HG03135 (cell line): ENCODE results near the gene ADGRG6.

Experiments
- ATAC-seq: cut with Tn5 transposase; IDR thresholded peaks from one replicate; pipeline ENCODE4 v1.9.1; 2021; ENCODE audit warnings: mild to moderate bottlenecking, moderate library complexity; ENCODE audit not compliant: unreplicated experiment

ADGRG6 gene

DNA sequence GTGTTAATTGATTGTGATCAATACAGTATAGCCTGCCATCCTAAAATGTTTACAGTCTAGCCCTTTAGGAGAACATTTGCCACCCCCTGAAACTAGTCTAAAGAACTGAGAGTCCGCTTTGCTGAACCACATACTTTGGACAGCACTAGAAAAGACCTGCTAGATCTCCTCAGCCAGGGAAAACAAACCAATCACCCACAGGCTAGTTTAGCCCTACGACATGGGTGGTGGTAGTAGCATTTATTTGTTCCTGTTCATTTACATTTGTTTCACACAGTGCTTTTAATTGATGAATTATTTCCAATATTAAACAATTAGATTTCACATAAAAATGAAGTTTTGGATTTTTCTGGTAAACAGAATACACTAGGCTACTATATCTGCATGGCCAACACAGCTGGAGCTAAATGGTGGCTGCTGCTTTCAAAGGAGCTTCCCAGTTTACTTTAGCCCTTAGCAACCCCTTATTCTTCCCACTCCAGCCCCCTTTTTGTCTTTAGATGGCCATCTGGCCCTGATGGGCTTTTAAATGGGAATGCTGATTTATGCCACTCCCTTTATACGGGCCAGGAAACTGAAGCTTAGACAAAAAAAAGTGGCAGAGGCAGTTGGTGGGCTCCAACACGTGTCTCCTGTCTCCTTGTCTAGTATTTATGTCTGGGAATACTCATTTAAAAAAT lies 72.4 kb downstream of the ADGRG6 start:
- ATAC-seq: no peak

DNA sequence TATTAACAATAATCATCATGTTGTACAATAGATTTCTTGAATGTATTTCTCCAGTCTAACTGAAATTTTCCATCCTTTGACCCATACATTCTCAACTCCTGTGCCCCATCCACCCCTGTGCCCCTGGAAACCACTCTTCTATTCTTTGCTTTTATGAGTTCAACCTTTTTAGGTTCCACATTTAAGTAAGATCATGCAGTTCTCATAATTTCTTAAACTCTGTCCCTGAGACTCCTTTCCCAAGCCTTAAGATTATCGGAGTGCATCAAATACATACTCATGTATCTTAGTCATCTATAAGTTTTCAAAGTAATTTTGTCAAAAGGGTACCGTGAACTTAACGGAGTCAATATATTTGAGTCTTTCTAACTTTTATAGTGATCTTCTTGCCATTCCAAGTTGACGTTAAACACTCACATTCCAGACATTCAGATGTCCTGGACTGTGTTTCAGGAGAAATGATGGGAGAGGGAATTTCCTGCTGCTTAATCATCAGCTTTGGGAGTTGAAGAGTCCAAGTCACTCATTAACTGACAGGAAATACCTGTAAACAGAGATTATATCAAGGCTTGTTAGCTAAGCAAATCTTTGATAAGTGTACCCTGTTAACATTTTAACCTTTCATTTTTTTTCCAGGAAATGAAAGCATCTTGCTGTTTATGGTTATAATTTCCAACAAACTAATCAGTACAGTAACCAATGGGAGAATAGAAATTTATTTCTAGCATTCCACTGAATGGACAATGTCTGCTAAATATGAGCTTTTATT lies 73.3 kb downstream of the ADGRG6 start:
- no peak for ATAC-seq

GRCh38 chr6:142376115-142376514 lies 74.3 kb downstream of the ADGRG6 start:
- no peak for ATAC-seq

DNA sequence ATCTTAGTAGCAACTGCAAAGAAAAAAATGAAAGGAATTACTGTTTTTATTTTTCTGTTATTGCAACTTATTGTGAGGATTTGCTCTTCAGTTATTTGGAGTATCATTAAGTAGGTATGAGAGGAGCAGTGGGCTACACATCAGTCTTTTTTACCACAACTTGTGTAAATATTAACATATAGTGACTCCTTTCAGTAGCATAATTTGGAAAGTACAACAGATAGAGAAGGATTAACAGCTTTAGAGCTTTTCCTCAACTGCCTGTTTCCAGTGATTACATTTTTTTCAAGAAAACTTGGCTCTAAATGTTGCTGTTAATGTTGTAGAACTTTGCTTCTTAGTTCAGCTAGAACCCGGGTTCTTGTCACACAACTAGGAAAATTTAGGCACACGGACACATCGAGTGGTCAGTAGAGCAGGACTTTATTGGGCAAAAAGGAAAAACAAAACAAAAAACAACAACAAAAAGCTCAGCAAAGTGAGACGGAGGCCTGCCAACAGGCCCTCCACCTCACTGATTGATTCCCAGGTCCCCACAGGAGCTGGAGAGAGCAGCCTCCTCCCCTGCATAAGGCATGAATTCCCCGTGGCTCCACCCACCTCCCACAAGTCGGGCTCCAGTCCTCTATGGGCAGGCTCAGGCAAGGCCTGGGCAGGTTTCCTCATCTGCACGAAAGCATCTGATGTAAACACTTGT lies 75.1 kb downstream of the ADGRG6 start:
- no peak for ATAC-seq

DNA sequence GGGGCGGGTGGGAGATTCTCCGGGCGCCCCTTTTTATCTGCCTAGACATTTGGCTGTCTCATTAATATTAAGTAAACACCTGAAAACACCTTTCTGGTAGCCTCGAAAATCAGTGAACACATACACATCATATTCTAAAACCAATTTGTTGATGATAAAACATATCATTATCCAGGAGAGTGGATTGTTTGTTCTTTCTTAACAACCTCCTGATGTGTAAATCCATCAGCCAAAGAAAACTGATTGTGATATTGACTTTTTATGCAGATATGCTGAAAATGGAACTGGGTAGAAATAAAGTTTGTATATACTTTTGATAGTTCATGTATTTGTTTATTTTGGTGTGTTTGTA lies 75.7 kb downstream of the ADGRG6 start:
- no peak for ATAC-seq

GRCh38 chr6:142378138-142378875 lies 76.5 kb downstream of the ADGRG6 start:
- ATAC-seq: no peak

DNA sequence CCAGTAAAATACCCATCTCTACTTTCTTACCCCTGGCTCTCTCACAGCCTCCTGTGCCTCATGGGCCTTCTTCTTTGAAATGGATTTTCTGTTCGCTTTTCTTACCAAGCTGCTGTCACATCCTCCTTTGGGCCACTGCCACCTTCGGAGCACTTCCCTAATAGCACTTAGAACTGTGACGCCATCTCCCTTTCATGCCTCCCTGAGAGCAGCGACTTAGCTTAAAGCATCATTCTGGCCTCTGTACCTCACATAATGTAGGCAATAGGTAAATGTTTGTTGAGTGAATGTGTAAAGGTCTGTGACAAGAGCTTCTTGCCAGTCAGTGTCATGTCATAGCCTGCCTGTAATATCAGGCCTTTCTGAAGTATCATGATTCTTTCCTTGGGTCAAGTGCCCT lies 78.8 kb downstream of the ADGRG6 start:
- ATAC-seq: no peak

DNA sequence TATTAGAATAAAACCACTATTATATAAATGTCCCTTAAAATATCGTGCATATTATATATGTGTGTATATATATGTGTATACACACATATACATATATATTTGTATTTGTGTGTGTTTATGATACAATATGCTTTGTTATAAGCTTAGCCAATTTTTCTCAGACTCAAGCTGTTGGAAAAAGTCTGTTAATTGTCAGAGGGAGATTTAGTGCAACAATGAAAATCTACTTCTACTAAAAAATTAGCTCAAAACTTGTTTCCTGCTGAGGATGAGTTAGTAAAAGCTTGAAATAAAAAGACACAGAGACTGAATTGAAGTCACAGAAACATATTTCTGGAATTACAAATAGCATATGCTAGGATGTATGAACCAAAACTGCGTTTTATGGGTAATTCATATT lies 79.4 kb downstream of the ADGRG6 start:
- ATAC-seq: no peak

DNA sequence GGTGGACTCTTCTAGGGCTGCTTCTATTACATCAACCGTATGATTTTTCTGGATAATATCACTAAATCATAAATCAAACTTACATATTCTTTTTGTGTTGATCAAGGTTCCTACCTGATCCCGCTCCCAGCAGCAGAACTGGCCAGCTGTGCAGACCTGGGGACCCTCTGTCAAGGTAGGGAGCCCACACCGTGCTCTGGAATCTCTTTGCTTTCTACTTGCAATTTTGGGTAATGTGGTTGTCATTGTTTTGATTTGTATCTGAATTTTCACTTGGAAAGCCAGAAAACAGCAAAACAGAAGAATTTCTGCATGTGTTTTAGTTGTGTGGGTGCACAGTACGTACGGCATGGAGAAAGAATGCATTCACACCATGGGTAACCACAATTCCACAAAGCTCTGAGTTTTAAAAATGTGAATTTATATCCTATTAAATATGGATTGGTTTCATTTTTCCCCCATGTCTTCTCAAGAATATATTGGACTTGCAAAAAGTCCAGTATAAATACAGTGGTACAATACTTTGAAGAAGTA lies 80.1 kb downstream of the ADGRG6 start:
- ATAC-seq: no peak

- ATAC-seq: no peak
These were observed 82.9 kb downstream of the ADGRG6 start for GRCh38 chr6:142384519-142385254.

- ATAC-seq: no peak
These were observed 83.5 kb downstream of the ADGRG6 start for GRCh38 chr6:142385352-142385751.

DNA sequence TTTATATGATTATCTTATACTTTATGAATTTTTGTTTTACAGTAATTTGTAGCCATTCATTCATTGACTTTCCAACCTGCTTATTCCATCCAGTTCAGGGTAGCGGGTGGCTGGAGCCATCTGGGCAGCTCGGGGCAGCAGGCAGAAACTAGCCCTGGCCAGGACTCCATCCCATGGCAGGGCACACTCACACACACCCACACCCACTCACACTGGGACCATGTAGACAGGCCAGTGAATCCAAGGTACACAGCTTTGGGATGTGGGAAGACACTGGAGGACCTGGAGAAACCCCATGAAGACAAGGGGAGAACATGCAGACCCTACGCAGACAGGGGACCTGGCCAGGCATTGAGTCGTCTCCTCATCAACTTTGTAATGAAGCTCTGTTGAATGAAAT lies 84.8 kb downstream of the ADGRG6 start:
- no peak for ATAC-seq

DNA sequence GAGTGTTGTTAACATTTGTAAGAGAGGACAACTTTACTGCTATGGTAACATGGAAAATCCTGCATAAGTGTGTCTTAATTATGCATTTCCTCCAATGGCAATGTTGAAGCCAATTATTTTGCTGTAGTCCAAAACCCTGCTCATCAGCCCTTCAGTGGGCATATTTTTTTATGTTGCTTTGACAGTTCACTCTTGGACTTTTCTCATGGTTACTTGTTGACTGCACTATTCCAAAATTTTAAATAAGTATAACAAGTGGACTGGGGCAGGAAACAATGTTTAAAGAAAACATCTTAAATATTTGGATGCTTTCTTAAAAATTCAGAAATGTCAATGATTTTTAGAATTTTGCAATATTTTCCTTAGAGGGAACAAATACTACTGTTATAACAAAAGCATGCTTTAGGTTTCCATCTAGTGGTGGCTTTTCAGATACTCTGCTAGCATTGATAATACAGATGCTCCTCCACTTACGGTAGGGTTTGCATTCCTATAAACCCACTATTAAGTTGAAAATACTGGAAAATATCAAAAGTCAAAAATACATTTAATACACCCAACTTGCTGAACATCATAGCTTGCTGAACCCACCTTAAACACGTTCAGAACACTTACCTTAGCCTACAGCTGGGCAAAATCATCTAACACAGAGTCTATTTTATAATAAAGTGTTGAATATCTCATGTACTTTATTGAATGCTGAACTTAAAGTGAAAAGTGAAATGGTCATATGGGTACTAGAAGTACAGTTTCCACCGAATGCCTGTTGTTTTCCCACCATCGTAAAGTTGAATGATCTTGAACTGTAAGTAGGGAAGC lies 86.4 kb downstream of the ADGRG6 start:
- peak; percentile 63 for ATAC-seq

DNA sequence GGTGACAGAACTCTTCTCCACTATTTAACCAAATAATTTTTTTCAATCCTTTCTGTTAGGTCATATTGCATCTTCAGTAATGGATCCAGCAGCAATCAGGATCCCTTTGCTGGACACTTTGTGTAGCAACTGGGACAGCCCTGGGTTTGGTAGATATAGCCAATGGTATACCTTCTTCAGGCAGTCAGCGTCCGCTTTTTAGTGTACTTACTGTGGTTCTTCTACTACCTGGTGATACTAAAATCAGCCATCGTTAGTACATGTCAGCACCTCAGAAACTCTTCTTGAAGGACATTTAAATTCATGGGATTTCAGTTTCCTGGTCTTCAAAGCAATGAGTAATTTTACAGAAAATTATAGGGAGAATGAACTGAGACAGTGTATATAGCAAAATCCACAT lies 93.5 kb downstream of the ADGRG6 start:
- peak; percentile 3 for ATAC-seq

DNA sequence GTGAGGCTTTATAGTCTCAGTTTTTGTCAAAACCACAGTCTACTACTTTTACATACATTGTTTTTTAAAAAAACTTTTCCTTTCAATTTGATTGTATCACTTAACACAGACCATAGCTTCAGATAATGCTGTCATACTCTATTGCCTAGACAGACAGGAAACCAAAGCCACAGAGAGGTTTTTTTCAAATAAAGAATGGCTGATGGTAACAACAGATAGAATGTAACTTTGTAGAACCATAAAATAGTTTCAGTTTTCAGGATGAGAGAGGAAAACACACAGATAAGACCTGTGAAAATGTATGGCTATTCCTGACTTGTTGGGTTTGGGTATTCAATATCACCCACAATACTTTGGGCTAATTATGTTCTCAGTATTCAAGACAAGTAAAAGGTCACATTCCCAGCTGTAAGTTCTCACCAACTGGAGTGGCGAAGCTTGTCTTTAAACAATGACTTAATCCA lies 94.0 kb downstream of the ADGRG6 start:
- peak; percentile 96 for ATAC-seq

DNA sequence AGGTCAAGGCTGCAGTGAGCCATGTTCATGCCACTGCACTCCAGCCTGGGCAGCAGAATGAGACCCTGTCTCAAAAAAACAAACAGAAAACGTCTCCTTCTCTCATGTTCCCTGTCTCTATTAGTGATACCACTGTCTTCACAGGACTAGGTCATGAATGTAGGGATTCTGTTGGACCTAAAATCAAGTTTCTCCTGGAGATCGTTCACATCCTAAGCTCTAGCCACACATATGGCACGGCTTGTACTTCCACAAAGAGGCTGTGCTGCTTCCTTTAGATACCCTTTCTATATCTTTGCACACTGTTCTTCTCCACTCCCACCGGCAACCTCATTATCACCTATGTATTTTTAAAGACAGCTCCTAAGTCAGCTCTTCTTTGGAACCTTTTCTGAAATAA lies 96.5 kb downstream of the ADGRG6 start:
- ATAC-seq: no peak

DNA sequence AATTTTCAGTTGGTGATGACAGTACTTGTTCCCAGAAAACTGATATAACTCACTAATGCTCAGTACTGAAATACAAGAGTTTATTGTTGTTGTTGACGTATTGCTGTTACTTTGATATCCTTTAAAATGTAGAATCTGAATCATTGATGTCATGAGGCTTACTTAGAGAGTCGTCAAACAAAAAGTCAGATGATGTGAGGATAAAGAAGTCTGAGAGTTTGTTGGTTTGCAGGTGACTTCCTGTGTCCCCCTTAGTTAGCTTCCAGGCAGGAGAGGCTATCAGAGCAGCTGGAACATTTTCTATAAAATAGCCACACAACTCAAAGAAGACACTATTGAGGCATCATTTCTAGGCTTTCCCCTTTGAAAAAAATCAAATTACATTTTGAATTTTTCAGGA lies 97.9 kb downstream of the ADGRG6 start:
- no peak for ATAC-seq

DNA sequence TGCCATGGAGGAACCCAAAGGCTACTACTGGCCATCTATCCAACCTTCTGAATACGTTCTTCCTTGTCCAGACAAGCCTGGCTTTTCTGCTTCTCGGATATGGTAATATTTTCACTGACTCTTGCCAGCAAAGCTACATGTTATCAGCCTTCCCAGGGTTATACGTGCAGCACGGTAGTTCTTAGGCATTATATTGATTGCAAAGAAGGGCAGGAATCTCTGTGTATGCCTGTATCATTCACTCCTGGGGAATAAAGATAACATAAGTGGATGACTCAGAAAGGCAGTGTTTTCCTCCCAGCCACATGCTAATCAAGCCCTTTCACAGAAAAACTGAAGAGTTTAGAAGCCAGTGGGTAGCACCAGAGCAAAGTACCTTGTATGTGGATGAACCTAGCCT lies 98.7 kb downstream of the ADGRG6 start:
- ATAC-seq: no peak

DNA sequence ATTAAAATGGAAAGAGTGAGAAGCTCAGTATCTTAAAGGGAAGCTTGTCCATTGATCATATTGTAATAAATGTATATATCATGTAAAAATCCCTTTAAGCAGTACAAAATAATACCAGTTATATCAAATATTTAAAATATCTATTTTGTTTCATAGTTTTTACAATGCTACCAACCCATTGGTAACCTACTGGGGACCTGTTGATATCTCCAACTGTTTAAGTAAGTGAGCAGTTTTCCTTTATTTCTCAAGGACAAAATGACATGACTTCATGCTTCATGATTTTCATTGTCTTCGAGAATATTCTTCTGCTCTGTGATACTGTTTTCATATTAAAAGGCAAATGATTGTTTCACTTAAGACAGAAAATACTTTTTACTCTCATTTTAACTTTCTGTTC lies 100.0 kb downstream of the ADGRG6 start:
- ATAC-seq: no peak

- ATAC-seq: no peak
These were observed 102.9 kb downstream of the ADGRG6 start for GRCh38 chr6:142404751-142405150.
